Measurements from ENCODE around the gene RPL15. TPM values are rescaled to one million over a fixed set of nuclear protein-coding genes. Genes with fewer than 3 reads are reported as not detected.
A peak's percentile ranks its signal among the peaks of the same experiment; 100 is the strongest.

Gene RPL15
- total and polyA plus RNA-seq, 2 of the 13 experiments (the other 11 are each of a cell fraction or from before 2014, with no cell fraction given): 1,297 to 3,693 TPM

- no peak for TF ChIP-seq ZNF609 (CRISPR knock-in tag; IDR thresholded peaks at IDR 0.05; ENCODE audit: borderline replicate concordance)
- no peak for TF ChIP-seq IRF1 (CRISPR knock-in tag; IDR thresholded peaks at IDR 0.05; ENCODE audit: low read depth)
- peak; percentile 91 for TF ChIP-seq ZNF772 (CRISPR knock-in tag; IDR thresholded peaks at IDR 0.05)
- TF ChIP-seq KLF16 (CRISPR knock-in tag; IDR thresholded peaks at IDR 0.05): peak in 1 of 2 experiments; percentile 97; a peak in 2 of 4 replicates
- TF ChIP-seq ZNF644 (CRISPR knock-in tag; IDR thresholded peaks at IDR 0.05; ENCODE audit: low read depth): no peak
- TF ChIP-seq ZNF670 (CRISPR knock-in tag; IDR thresholded peaks at IDR 0.05; ENCODE audit: borderline replicate concordance): peak; percentile 75; the same call in 1 of the 2 replicates
- 0 out of 2 replicates have a peak, but pooled peaks have one; percentile 40 for TF ChIP-seq ZNF773 (CRISPR knock-in tag; IDR thresholded peaks at IDR 0.05; ENCODE audit: borderline replicate concordance)
- peak; percentile 64; the same call in 1 of the 2 replicates for TF ChIP-seq JUND (CRISPR knock-in tag; IDR thresholded peaks at IDR 0.05)
- no peak; the same call in 1 of the 2 replicates for TF ChIP-seq ZNF891 (CRISPR knock-in tag; IDR thresholded peaks at IDR 0.05)
- TF ChIP-seq ZNF460 (CRISPR knock-in tag; IDR thresholded peaks at IDR 0.05; ENCODE audit: borderline replicate concordance): no peak
- TF ChIP-seq ZNF691 (CRISPR knock-in tag; IDR thresholded peaks at IDR 0.05; ENCODE audit: borderline replicate concordance, low read depth): peak; percentile 30; the same call in 1 of the 2 replicates
- TF ChIP-seq ZNF430 (CRISPR knock-in tag; IDR thresholded peaks at IDR 0.05): no peak; the same call in 1 of the 2 replicates
- TF ChIP-seq DRAP1 (CRISPR knock-in tag; IDR thresholded peaks at IDR 0.05): peak; percentile 95
- TF ChIP-seq ZNF678 (CRISPR knock-in tag; IDR thresholded peaks at IDR 0.05): peak; percentile 15; the same call in 1 of the 2 replicates
- TF ChIP-seq ZSCAN25 (CRISPR knock-in tag; IDR thresholded peaks at IDR 0.05): peak; percentile 86
- TF ChIP-seq ZBTB38 (CRISPR knock-in tag; IDR thresholded peaks at IDR 0.05): 0 out of 2 replicates have a peak, but pooled peaks have one; percentile 45
- peak; percentile 91 for TF ChIP-seq MIER3 (CRISPR knock-in tag; IDR thresholded peaks at IDR 0.05; ENCODE audit: borderline replicate concordance)
- no peak for TF ChIP-seq RFX1 (IDR thresholded peaks at IDR 0.05)
- TF ChIP-seq HMG20A (CRISPR knock-in tag; IDR thresholded peaks at IDR 0.05; ENCODE audit: borderline replicate concordance): no peak
- TF ChIP-seq HOXD1 (CRISPR knock-in tag; IDR thresholded peaks at IDR 0.05): peak; percentile 59; the same call in 1 of the 2 replicates
- TF ChIP-seq ZNF326 (CRISPR knock-in tag; IDR thresholded peaks at IDR 0.05; ENCODE audit: borderline replicate concordance): no peak
- TF ChIP-seq SIN3B (IDR thresholded peaks at IDR 0.05; ENCODE audit: low read length): no peak; the same call in 1 of the 2 replicates
- no peak for TF ChIP-seq ZNF569 (CRISPR knock-in tag; IDR thresholded peaks at IDR 0.05; ENCODE audit: borderline replicate concordance)
- peak; percentile 87; the same call in 1 of the 2 replicates for TF ChIP-seq ETV5 (CRISPR knock-in tag; IDR thresholded peaks at IDR 0.05; ENCODE audit: borderline replicate concordance)
These were observed at the start of gene RPL15, which contains the start of gene NKIRAS1 (continued) for GRCh38 chr3:23916886-23917678.
